Heart left ventricle (tissue), 13 donors: Measurements from ENCODE around the gene MGAT4B.

Experiments
- CTCF ChIP-seq, 12 donors: fragments of 200-600 bp; sonication (generic) in 4 of 12; IDR thresholded peaks; one replicate each; pipeline versions ENCODE4 v1.5.0 to v1.8.0; 2018 to 2022; ENCODE audit warnings: antibody characterized with exemption in 12 of 12, mild to moderate bottlenecking in 5 of 12
- POLR2A ChIP-seq, 2 donors: fragments of 450-650 bp; IDR thresholded peaks; one replicate each; pipeline ENCODE4 v1.6.1; 2017; ENCODE audit warnings: antibody characterized with exemption in 2 of 2, mild to moderate bottlenecking in 2 of 2, moderate library complexity in 2 of 2
- donor health status: ischemic (EF 13 %, LVEDD 7.1; RV severe dilation, severe dysfunction).
- donor health status: DM: no; HTN: yes; CAD: no.
- donor health status: DM: no; HTN: no; CAD: no.
- donor health status: ischemic (EF 25% LVEDD 6.9; RV normal size, moderate dysfunction).
- donor health status: ischemic (EF 25% LVEDD 5.7; RV mildly dilated, moderate dysfunction).
- donor health status: ischemic (EF 35%, LVEDD 5.7; RV mildly dilated, moderate dysfunction).
- donor health status: nonischemic (EF 11% LVEDD 7.7; RV severe dilation, severe dysfunction).
- donor health status: DM: yes; HTN: yes; CAD: no.
- donor health status: PGD.
- donor health status: ischemic (EF 29% LVEDD 5.4; RV normal size, mild dysfunction).
- donor health status: nonischemic (EF 23%, LVEDD 6.1; RV moderate dilation, normal function).

- TF ChIP-seq CTCF (IDR thresholded peaks at IDR 0.05) (no peak), POLR2A (IDR thresholded peaks at IDR 0.05) (no peak)
Observed at GRCh38 chr5:179820127-179820482, 13.4 kb upstream of the MGAT4B start.
